ENCODE data around the gene FAM89B. TPM values are rescaled to one million over a fixed set of nuclear protein-coding genes. Genes with fewer than 3 reads are reported as not detected.
A peak's percentile ranks its signal among the peaks of the same experiment; 100 is the strongest.

The FAM89B gene
- total and polyA plus RNA-seq, 10 donors, result 34.5 to 66.1 (median 48.4) TPM

- TF ChIP-seq POLR2AphosphoS5 (IDR thresholded peaks at IDR 0.05) (peak; percentile 68 to 86 (median 79)), CTCF (IDR thresholded peaks at IDR 0.05 in 8 of 11, conservative IDR thresholded peaks at IDR 0.05 in 3 of 11) (no peak)
- peak; percentile 87 for DNase-seq
- Histone ChIP-seq H3K36me3 (peaks cover 0 to 64% (median 39%) of the 10 kb centered on the region in 6 donors), H3K4me1 (peaks cover 7 to 58% (median 42%) of the 10 kb centered on the region in 6 donors), H3K9me3 (no peaks in the 10 kb centered on the region), H3K27ac (peak overlapping the region; percentile 48 to 96 (median 89)), H3K4me3 (peak overlapping the region in 1 of 8 donors; percentile 98), H3K27me3 (replicated peaks in 1 of 7) (no peaks in the 10 kb centered on the region)
- WGBS, 5 donors, result 63 to 88% (median 78%) methylated on average over 30 to 43 of the region's 43 CpGs
- intact Hi-C loops (cut with DNase I; ENCODE audit: low total_unique reads), result no loop called here
Measured at GRCh38 chr11:65538232-65538914, 34.0 kb upstream of the FAM89B start.

- peak overlapping the region; percentile 63 to 98 (median 82) for H3K4me3 ChIP-seq
- peaks cover 7 to 58% (median 42%) of the 10 kb centered on the region in 6 donors for H3K4me1 ChIP-seq
- 67 to 87% (median 80%) methylated on average over 66 to 92 of the region's 92 CpGs for WGBS, 5 donors
- peak; percentile 81 for DNase-seq
- TF ChIP-seq POLR2A (IDR thresholded peaks at IDR 0.05) (no peak), CTCF (IDR thresholded peaks at IDR 0.05 in 8 of 11, conservative IDR thresholded peaks at IDR 0.05 in 3 of 11) (no peak), POLR2AphosphoS5 (IDR thresholded peaks at IDR 0.05) (no peak)
- peak overlapping the region; percentile 79 to 96 (median 90) for H3K27ac ChIP-seq
- H3K27me3 ChIP-seq (replicated peaks in 1 of 7), result no peaks in the 10 kb centered on the region
- no peaks in the 10 kb centered on the region for H3K9me3 ChIP-seq
- peaks cover 0 to 56% (median 34%) of the 10 kb centered on the region in 6 donors for H3K36me3 ChIP-seq
- intact Hi-C loops (cut with DNase I; ENCODE audit: low total_unique reads), result no loop called here
Measured at GRCh38 chr11:65538915-65539743, 33.2 kb upstream of the FAM89B start.

- 8 to 33% (median 16%) methylated on average over 23 to 60 of the region's 60 CpGs for WGBS, 5 donors
- DNase-seq, result no peak
Measured at GRCh38 chr11:65539744-65540289, 32.5 kb upstream of the FAM89B start.

More at GRCh38 chr11:65539744-65540289, 32.5 kb upstream of the FAM89B start:
- Histone ChIP-seq H3K4me1 (peaks cover 7 to 58% (median 42%) of the 10 kb centered on the region in 6 donors), H3K4me3 (peak overlapping the region; percentile 63 to 98 (median 82)), H3K27me3 (replicated peaks in 1 of 7) (no peaks in the 10 kb centered on the region), H3K27ac (peak overlapping the region; percentile 79 to 96 (median 90)), H3K36me3 (peaks cover 0 to 49% (median 33%) of the 10 kb centered on the region in 6 donors), H3K9me3 (no peaks in the 10 kb centered on the region)
- TF ChIP-seq CTCF (IDR thresholded peaks at IDR 0.05 in 8 of 11, conservative IDR thresholded peaks at IDR 0.05 in 3 of 11) (peak in 5 of 11 experiments; percentile 28 to 83 (median 64)), POLR2AphosphoS5 (IDR thresholded peaks at IDR 0.05) (peak in 1 of 3 donors; percentile 65), POLR2A (IDR thresholded peaks at IDR 0.05) (no peak)
- intact Hi-C loops (cut with DNase I; ENCODE audit: low total_unique reads), result loop anchor here (5.0 kb wide), 1 partner anchor 47 kb away; no protein-coding TSS in a partner anchor

Data from spleen (tissue), 11 donors.